Jurkat, Clone E6-1 (cell line): ENCODE results near the gene PGLYRP4.
A peak's percentile ranks its signal among the peaks of the same experiment; 100 is the strongest.

Experiments used
- DNase-seq: peaks from one replicate; pipeline ENCODE4 v3.0.0-alpha.2; 2011; ENCODE audit warnings: low read depth, low spot score
- H3K4me3 ChIP-seq: 2 replicates; pipeline ENCODE4 v1.5.1; 2011; ENCODE audit warnings: mild to moderate bottlenecking, low read length, control low read depth, moderate library complexity

PGLYRP4 gene

GRCh38 chr1:153307221-153307600, 41.4 kb downstream of the PGLYRP4 start:
- no peak overlapping the region for H3K4me3 ChIP-seq
- no peak for DNase-seq

DNA sequence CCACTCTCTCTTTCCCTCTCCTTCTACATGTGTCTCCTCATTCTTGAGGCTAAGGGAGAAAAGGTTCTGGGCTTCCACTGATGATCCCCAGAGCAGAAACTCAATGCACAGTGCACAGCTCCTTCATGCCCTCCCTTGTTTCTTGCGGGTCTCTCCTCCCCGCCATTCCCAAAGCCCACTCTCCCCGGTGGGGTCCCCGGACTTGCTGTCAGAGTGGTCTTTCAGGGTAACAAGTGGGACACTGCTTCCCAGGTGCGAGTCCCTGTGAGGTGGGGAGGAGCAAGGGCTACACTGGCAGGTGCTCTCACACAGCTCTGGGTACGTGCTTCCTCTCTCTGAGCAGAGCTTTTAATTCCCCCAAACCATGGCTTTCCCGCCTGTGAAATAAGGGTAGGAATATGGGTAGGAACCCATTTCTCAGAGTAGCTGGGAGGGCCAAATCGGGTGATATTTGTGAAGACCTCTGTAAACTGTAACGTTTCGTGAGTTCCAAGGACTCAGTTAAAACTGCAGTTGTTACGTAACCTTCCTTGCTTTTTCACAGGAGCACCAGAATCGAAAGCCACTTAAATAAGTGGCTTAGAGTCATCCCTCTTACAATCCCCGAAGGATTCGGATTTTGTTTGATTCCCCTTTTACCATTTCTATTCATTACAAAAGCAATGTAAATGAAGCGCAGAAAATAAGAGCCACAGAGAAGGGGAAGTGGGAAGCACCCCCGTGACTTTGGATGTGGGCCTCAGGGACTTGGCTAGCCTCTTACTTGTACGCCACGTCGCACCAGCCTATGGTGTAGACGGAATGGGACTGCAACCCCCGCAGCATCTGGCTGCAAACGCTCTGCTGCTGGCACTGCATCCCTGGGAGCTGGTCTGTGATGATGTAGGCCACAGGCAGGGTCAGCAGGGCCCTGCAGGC, 42.1 kb downstream of the PGLYRP4 start:
- no peak for DNase-seq
- no peak overlapping the region for H3K4me3 ChIP-seq

- no peak for DNase-seq
- H3K4me3 ChIP-seq = no peak overlapping the region
Observed at GRCh38 chr1:153305682-153306081, 43.0 kb downstream of the PGLYRP4 start.

GRCh38 chr1:153302308-153302707, 46.3 kb downstream of the PGLYRP4 start:
- H3K4me3 ChIP-seq = no peak overlapping the region
- DNase-seq = no peak

GRCh38 chr1:153293851-153294250, 54.8 kb downstream of the PGLYRP4 start:
- H3K4me3 ChIP-seq = peak overlapping the region; percentile 18
- peak; percentile 94 for DNase-seq

DNA sequence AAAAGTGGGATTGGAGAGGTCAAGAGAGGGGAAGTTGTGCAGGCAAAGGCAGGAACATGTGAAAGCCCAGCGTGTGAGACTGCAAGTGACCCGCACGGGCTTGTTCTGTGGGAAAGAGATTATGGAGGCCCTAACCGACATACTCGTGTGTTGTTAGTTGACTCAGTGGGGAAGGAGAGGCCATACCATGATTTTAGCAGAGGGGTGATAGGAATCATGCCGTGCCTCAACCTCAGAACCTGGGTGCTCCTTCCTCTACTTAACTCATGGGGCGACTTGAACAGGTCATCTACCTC, 55.2 kb downstream of the PGLYRP4 start:
- H3K4me3 ChIP-seq = no peak overlapping the region; the same call in 1 of the 2 replicates
- no peak for DNase-seq

DNA sequence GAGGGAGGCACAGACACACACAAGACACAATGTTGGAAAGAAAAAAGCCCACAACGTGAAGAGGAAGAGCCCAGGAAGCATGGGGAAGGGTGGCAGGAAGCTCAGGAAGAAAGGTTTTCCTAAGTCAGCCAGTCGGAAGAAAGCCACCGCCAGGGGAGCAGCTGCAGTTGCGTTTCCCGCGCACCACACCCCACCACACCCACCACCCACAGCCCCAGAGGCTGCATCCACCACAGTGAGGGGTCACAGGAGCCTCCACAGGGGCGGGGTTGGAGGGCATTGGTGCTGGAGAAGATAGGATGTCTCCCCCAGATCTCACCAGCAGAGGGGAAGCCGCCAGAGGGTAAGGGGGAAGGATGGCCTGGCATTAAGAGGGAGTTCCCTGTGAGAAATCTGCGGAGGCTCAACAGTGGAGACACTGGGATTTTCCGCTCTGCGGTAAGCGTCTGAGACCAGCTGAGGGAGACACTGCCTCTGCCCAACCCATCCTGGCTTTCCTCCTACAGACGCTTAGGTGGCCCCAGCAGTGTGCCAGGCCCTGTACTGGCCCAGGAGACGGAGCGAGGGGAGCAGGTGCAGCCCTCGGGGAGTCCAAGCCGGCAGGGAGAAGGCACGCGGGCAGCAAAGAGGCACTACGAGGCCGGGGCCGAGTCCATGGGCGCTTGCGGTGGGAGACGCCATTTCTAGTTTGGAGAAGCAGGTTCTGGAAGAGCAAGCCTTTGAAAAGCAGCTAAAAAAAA, 55.7 kb downstream of the PGLYRP4 start:
- peak overlapping the region; percentile 5; the same call in 1 of the 2 replicates for H3K4me3 ChIP-seq
- DNase-seq = peak; percentile 58

DNA sequence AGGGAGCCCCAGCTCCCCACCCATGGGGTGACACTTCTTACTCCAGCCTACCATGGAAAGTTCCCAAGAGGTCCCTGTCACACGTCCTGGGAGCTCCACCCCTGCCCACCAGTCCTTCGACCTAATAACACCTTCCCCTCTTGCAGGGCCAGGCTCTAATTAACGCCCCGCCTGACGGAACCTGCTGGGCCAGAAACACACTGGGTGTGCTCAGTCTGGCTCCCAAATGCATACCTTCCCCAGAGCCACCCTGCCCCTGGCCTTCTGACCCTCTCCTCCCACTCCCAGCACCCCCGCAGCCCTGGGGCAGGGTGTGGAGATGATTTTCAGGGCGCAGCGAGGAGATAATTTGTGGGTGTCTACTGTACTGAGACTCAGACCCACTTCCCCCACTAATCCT, 56.5 kb downstream of the PGLYRP4 start:
- H3K4me3 ChIP-seq = no peak overlapping the region
- DNase-seq = no peak

DNA sequence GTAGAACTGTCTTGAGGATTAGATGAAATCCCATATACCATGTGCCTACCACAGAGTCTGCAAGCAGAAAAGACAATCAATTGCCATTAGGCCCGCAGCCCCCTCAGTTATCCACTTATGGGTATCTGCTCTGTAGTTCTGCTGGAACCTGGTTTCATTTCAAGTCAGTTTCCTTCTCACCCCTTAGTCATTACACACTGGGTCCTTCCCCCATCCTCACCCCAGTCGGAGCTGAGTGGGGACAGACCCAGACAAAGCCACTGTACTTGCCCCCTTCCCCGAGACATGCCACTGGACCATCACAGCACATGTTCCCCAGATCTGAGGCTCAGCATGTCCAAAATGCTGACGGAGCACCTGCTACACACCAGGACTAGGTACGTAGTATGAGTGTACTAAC, 57.1 kb downstream of the PGLYRP4 start:
- no peak for DNase-seq

GRCh38 chr1:153288634-153289275, 59.9 kb downstream of the PGLYRP4 start:
- no peak overlapping the region for H3K4me3 ChIP-seq
- DNase-seq = no peak

More for the DNA sequence above, 57.1 kb downstream of the PGLYRP4 start:
- H3K4me3 ChIP-seq = no peak overlapping the region
